Adipocyte (in vitro differentiated cells): ENCODE measurements around the gene AFDN.
"Not testable (repeated sequence)": the region's sequence is repeated elsewhere in the genome, so short reads cannot be mapped to it uniquely, and the experiment has no call there.

Source experiments
- DNase-seq: peaks from one replicate; pipeline ENCODE4 v3.0.0-alpha.2; 2015; ENCODE audit warnings: low read depth
- H3K27me3 ChIP-seq: replicated peaks from 2 replicates; pipeline ENCODE4 v1.7.0; 2013; ENCODE audit warnings: mild to moderate bottlenecking, low read length, moderate library complexity; ENCODE audit not compliant: control insufficient read depth, insufficient read depth
- H3K36me3 ChIP-seq: 2 replicates; pipeline ENCODE4 v1.7.0; 2013; ENCODE audit warnings: low read length, mild to moderate bottlenecking, moderate library complexity; ENCODE audit not compliant: control insufficient read depth, insufficient read depth, severe bottlenecking
- H3K4me1 ChIP-seq: 2 replicates; pipeline ENCODE4 v1.7.0; 2013; ENCODE audit warnings: mild to moderate bottlenecking, low read length, moderate library complexity; ENCODE audit not compliant: control insufficient read depth, insufficient read depth
- H3K4me3 ChIP-seq: 2 replicates; pipeline ENCODE4 v1.7.0; 2013; ENCODE audit warnings: mild to moderate bottlenecking, low read length, moderate library complexity
- H3K9ac ChIP-seq: 2 replicates; pipeline ENCODE4 v1.7.0; 2013; ENCODE audit warnings: mild to moderate bottlenecking, low read length, moderate library complexity
- H3K9me3 ChIP-seq: 2 replicates; pipeline ENCODE4 v1.7.0; 2013; ENCODE audit warnings: mild to moderate bottlenecking, low read length, moderate library complexity; ENCODE audit not compliant: control insufficient read depth

AFDN gene

DNA sequence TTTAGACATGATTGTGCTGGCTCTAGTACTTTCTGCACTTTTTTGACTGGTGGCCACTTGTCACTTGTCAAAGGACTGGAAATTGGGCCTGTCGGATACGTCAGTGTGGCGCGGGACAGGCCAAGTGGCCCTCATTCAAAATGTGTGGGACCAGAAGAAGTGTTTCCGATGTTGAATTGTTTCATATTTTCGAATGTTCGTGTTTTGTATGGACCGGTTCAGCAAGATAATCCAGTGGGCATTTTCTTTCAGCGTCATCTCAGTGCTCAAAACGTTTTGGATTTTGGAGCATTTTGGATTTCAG is 174.3 kb downstream of the AFDN start:
- H3K9ac ChIP-seq, result no peak overlapping the region
- no peaks in the 10 kb centered on the region for H3K9me3 ChIP-seq
- peaks cover 8% of the 10 kb centered on the region for H3K4me1 ChIP-seq
- peaks cover 16% of the 10 kb centered on the region for H3K27me3 ChIP-seq
- H3K36me3 ChIP-seq, result no peaks in the 10 kb centered on the region
- DNase-seq, result no peak
- no peak overlapping the region for H3K4me3 ChIP-seq

DNA sequence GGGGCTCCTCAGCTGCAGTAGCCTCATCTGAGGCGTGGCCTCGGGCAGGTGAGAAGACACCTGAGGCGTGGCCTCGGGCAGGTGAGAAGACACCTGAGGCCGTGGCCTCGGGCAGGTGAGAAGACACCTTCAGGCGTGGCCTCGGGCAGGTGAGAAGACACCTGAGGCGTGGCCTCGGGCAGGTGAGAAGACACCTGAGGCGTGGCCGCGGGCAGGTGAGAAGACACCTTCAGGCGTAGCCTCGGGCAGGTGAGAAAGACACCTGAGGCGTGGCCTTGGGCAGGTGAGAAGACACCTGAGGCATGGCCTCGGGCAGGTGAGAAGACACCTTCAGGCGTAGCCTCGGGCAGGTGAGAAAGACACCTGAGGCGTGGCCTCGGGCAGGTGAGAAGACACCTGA is 174.8 kb downstream of the AFDN start:
- H3K9me3 ChIP-seq, H3K4me3 ChIP-seq, DNase-seq, H3K4me1 ChIP-seq, H3K9ac ChIP-seq, H3K36me3 ChIP-seq: not testable (repeated sequence)
- peaks cover 16% of the 10 kb centered on the region for H3K27me3 ChIP-seq

DNA sequence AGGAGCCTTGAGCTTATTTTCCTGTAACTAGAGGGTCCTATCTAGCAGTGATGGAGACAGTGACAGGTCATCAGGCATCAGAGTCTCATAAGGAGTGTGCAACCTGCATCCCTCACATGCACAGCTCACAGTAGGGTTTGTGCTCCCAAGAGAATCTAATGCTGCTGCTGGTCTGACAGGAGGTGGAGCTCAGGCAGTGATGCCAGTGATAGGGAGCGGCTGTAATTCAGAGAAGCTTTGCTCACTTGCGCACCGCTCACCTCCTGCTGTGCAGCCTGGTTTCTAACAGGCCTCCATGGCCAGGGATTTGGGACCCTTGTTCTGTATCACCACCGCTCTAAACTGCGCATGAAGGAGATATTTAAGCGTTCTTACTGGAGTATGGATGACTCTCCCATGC is 176.1 kb downstream of the AFDN start:
- Histone ChIP-seq H3K9me3 (no peaks in the 10 kb centered on the region), H3K36me3 (no peaks in the 10 kb centered on the region), H3K27me3 (peaks cover 12% of the 10 kb centered on the region), H3K4me1 (peaks cover 15% of the 10 kb centered on the region), H3K9ac (no peak overlapping the region), H3K4me3 (no peak overlapping the region)
- no peak for DNase-seq

DNA sequence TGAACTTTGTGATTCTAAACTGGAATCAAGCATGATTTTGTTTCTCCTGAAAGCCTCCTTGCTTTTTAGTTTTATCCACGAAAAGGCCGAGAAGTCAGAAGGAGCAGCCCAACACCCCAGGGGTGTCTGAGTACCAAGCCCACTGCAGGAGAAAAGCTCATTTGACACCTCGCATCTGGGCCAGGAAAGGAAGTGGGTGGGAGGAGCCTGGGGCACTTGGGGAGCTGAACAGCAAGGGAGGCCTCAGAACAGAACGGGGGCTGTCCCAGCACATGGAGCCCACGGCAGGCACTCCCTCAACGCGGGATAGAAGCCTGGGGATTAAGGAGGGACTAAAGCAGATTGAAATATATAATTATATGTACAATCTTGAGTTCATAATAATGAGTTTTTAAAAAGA is 177.3 kb downstream of the AFDN start:
- H3K4me1 ChIP-seq, result peaks cover 7% of the 10 kb centered on the region
- peaks cover 8% of the 10 kb centered on the region for H3K9me3 ChIP-seq
- H3K27me3 ChIP-seq, result peaks cover 10% of the 10 kb centered on the region
- H3K36me3 ChIP-seq, result no peaks in the 10 kb centered on the region
- DNase-seq, result no peak
- no peak overlapping the region for H3K4me3 ChIP-seq
- no peak overlapping the region for H3K9ac ChIP-seq

DNA sequence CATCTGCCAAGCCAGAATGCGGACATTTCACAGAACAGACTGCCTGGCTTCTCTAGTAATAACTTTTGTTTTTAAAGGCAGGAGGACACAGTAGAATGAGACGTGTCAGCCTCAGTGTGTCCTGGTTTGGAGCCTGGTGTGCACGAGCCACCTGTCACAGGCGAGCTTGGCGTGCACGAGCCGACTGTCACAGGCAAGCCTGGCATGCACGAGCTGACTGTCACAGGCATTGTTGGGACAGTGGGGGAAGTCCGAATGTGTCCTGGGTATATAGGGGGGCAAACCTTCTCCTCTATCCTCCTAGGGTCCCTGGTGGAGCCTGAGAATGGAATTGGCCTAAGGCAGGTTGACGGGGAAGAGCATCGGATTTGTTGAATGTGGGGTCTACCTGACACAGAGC is 178.2 kb downstream of the AFDN start:
- Histone ChIP-seq H3K4me1 (peaks cover 7% of the 10 kb centered on the region), H3K27me3 (peaks cover 10% of the 10 kb centered on the region), H3K9me3 (peaks cover 12% of the 10 kb centered on the region), H3K4me3 (no peak overlapping the region), H3K9ac (no peak overlapping the region), H3K36me3 (no peaks in the 10 kb centered on the region)
- DNase-seq, result no peak

DNA sequence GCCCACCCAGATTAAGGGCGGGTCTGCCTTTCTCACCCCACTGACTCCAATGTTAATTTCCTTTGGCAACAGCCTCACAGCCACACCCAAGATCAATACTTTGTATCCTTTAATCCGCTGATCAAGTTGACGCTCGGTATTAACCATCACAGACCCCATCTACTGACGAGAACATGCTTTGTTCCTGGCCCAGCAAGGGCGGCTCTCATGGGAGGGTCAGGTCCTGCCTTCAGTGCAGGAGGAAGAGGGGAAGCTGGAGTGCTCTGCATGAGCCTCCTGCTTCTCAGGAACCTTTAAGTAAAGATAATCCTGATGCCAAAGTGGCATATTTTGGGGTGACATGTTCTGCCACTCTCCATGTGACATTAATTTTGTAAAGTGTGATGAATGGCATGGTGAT is 179.1 kb downstream of the AFDN start:
- Histone ChIP-seq H3K4me3 (no peak overlapping the region), H3K9ac (no peak overlapping the region), H3K36me3 (no peaks in the 10 kb centered on the region), H3K4me1 (peaks cover 7% of the 10 kb centered on the region), H3K27me3 (peaks cover 10% of the 10 kb centered on the region), H3K9me3 (peaks cover 20% of the 10 kb centered on the region)
- DNase-seq, result no peak

DNA sequence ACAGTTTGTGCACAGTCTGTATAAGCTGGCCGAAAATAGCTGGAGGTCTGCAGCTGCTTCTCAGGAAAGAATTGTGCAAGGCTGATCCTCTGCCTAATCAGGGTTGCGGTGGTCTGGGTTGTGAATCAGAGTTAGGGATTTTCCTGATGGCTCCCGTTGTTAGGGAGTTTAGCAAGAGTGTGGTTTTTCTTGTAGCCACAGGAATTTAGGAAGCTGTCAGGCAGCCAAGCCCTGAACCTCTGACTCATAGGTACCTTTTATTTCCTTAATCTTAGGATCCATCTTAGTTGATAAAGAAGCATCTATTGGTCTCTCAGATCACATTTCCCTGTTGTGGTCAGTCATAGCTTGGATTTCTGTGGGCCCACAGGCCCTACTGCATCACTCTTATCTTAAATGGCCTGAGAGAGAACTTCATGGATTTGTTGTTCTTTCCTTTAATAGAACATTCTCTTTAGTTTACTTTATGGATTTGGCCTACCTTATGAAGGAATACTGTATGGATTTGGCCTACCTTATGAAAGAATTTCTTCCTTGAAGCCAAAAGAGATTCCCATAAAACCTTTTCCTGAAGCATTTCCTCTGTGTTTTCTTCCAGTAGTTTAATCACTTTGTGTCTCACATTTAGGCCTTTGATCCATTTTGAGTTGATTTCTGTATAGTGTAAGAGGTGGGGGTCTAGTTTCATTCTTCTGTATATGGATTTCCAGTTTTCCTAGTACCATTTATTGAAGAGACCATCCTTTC is 181.1 kb downstream of the AFDN start:
- DNase-seq, result peak; percentile 87

DNA sequence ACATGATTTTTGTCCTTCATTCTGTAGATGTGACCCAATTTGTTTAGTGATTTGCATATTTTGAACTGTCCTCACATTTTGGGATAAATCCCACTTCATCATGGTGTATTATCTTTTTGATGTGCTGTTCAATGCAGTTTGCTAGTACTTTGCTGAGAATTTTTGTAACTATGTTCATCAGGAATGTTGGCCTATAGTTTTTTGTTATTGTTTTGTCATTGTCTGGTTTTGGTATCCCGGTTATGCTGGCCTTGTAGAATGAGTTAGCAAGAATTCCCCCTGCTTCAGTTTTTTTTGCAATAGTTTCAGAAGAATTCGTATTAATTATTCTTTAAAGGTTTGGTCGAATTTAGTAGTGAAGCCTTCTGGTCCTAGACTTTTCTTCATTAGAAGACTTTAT is 182.6 kb downstream of the AFDN start:
- peaks cover 7% of the 10 kb centered on the region for H3K4me1 ChIP-seq
- no peaks in the 10 kb centered on the region for H3K36me3 ChIP-seq
- no peak for DNase-seq
- H3K4me3 ChIP-seq, result no peak overlapping the region
- peaks cover 40% of the 10 kb centered on the region for H3K9me3 ChIP-seq
- H3K27me3 ChIP-seq, result peaks cover 5% of the 10 kb centered on the region
- no peak overlapping the region for H3K9ac ChIP-seq

More for the DNA sequence above, 181.1 kb downstream of the AFDN start:
- peaks cover 40% of the 10 kb centered on the region for H3K9me3 ChIP-seq
- H3K27me3 ChIP-seq, result peaks cover 5% of the 10 kb centered on the region
- no peak overlapping the region for H3K9ac ChIP-seq
- peaks cover 7% of the 10 kb centered on the region for H3K4me1 ChIP-seq
- no peaks in the 10 kb centered on the region for H3K36me3 ChIP-seq
- no peak overlapping the region for H3K4me3 ChIP-seq

DNA sequence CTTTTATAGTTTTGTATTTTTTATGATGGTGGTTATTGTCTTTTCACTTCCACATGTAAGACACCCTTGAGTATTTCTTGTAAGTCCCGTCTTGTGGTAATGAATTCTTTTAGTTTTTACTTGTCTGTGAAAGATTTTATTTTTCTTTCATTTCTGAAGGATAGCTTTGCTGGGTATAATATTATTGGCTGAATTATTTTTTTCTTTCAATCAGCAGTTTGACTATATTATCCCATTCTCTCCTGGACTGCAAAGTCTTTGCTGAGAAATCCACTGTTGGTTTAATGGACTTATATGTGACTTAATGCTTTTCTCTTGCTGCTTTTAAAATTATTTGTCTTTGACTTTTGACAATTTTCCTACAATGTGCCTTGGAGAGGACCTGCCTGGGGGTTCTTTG is 184.6 kb downstream of the AFDN start:
- H3K4me3 ChIP-seq, result peak overlapping the region; percentile 18
- DNase-seq, result no peak
- H3K9ac ChIP-seq, result no peak overlapping the region

DNA sequence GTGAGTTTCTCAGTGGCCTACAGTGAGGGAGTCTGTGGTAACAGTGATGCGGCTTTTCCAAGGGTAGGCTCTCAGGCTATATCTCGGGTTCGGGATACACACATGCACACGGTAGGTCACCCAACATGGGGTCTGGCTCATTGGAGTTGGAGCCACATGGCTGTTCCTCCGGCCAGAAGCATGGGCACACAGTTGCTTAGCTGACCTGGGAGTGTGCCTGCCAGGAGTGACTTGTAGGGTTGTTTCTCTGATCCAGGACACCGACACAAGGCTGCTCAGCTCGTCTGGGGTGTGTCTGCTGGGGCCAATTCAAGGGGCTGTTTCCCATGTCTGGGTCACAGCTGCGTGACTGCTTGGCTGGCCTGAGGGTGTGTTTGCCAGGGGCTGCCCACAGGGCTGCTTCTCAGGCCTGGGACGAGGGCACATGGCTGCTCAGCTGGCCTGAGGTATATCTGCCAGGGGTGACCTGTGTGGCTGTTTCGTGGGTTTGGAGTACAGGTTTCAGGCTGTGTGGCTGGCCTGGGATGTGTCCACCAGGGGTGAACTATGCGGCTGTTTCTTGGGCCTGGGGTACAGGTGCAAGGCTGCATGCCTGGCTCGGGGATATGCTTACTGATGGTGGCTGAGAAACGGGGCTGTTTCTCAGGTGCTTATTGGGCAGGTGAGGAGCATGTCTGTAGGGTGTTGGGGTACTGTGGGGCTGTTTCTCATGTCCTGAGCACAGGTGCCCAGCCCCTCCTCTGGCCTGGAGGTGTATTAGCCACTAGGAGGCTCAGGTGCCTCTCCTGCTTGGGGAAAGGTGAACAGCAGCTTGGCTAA is 185.9 kb downstream of the AFDN start:
- no peak for DNase-seq
- Histone ChIP-seq H3K9ac (no peak overlapping the region), H3K36me3 (no peaks in the 10 kb centered on the region), H3K4me3 (no peak overlapping the region), H3K4me1 (no peaks in the 10 kb centered on the region), H3K27me3 (peaks cover 24% of the 10 kb centered on the region), H3K9me3 (peaks cover 53% of the 10 kb centered on the region)

More for the DNA sequence above, 184.6 kb downstream of the AFDN start:
- Histone ChIP-seq H3K9me3 (peaks cover 53% of the 10 kb centered on the region), H3K27me3 (peaks cover 14% of the 10 kb centered on the region), H3K36me3 (no peaks in the 10 kb centered on the region), H3K4me1 (peaks cover 7% of the 10 kb centered on the region)

DNA sequence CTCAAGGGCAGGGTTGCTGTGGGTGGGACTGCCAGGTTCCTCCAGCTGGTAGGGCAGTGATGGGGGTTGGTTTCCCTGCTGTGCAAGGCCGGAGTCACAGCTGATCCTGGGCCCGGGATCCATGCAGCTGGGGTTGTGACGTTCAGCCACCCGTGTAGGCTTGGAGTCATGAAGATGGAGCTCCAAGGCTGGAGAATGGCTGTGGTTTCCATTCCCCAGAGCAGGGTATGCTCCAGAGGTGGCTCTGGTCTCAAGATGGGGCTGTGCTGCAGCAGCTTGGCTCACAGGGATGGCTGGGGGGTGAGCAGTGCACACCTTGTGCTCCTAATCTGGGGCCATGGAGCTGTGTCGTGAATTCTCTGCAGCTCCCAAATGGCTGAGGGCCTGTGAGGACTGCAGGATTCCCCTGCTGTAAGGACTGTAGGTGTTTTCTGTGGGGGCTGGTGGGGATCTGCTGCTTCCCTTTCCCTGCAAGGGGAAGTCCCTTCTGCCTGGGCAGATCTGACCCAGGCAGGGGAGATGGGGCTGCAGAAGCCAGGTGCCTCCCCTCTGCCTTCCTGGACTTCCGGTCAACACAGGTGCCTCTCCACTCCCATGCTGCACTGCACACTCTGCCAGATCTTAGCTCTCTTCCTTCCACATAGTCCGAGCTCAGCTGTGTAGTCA is 186.7 kb downstream of the AFDN start:
- H3K9ac ChIP-seq, result no peak overlapping the region
- no peaks in the 10 kb centered on the region for H3K4me1 ChIP-seq
- H3K9me3 ChIP-seq, result peaks cover 51% of the 10 kb centered on the region
- DNase-seq, result no peak
- peaks cover 26% of the 10 kb centered on the region for H3K27me3 ChIP-seq
- no peak overlapping the region for H3K4me3 ChIP-seq
- no peaks in the 10 kb centered on the region for H3K36me3 ChIP-seq
